PC-3 (cell line): ENCODE results near the gene PEX5L. TPM values are rescaled to one million over a fixed set of nuclear protein-coding genes. Genes with fewer than 3 reads are reported as not detected.

Experiments used
- ATAC-seq: fragments of 200-7000 bp; cut with Tn5 transposase; 2 replicates; pipeline ENCODE4 v1.9.1; 2020; ENCODE audit warnings: mild to moderate bottlenecking, moderate library complexity
- BruUV-seq: library from RNA; stranded (reverse); fragments of 400-500 nt; replicated peaks from 2 replicates; lab custom pipeline; 2021; lab: Mats Ljungman, UMichigan
- CTCF ChIA-PET: fragments of 300-600 bp; sonication (Branson Sonifier 250); formaldehyde crosslinking; loops from one replicate; lab custom pipeline; 2022; ENCODE audit warnings: antibody characterized with exemption; lab: Charles Lee
- POLR2A ChIA-PET: fragments of 300-600 bp; sonication (Branson Sonifier 250); formaldehyde crosslinking; loops from one replicate; lab custom pipeline; 2022; ENCODE audit warnings: antibody characterized with exemption; ENCODE audit not compliant: unreplicated experiment; lab: Charles Lee
- DNase-seq: peaks from one replicate; pipeline ENCODE4 v3.0.0-alpha.2; 2015
- H2AFZ ChIP-seq: fragments of 300-600 bp; sonication (generic); 2 replicates; pipeline ENCODE4 v1.6.0; 2016; ENCODE audit warnings: antibody characterized with exemption, low read length
- H3F3A ChIP-seq: fragments of 300-600 bp; sonication (generic); one replicate; pipeline ENCODE4 v1.6.0; 2017; ENCODE audit warnings: antibody characterized with exemption, low read length, control low read depth, mild to moderate bottlenecking; ENCODE audit not compliant: unreplicated experiment
- H3K27ac ChIP-seq: fragments of 300-600 bp; sonication (generic); 2 replicates; pipeline ENCODE4 v1.5.1; 2016; ENCODE audit warnings: mild to moderate bottlenecking, low read length
- H3K27me3 ChIP-seq: fragments of 300-600 bp; sonication (generic); 2 replicates; pipeline ENCODE4 v1.6.1; 2016; ENCODE audit warnings: low read length, mixed read lengths
- H3K36me3 ChIP-seq: fragments of 300-600 bp; sonication (generic); 2 replicates; pipeline ENCODE4 v1.6.1; 2016; ENCODE audit warnings: low read depth, mixed run types, low read length, mixed read lengths
- H3K4me1 ChIP-seq: fragments of 300-600 bp; sonication (generic); 2 replicates; pipeline ENCODE4 v1.5.1; 2016; ENCODE audit warnings: low read length; ENCODE audit not compliant: insufficient read depth
- H3K4me2 ChIP-seq: fragments of 300-600 bp; sonication (generic); 2 replicates; pipeline ENCODE4 v1.6.0; 2016; ENCODE audit warnings: low read length
- H3K4me3 ChIP-seq: fragments of 300-600 bp; sonication (generic); 2 replicates; pipeline ENCODE4 v1.5.1; 2016; ENCODE audit warnings: mild to moderate bottlenecking, low read length, mixed read lengths
- H3K79me2 ChIP-seq: fragments of 300-600 bp; sonication (generic); 2 replicates; pipeline ENCODE4 v1.6.1; 2017; ENCODE audit warnings: low read length, mixed read lengths
- H3K9ac ChIP-seq: fragments of 300-600 bp; sonication (generic); 2 replicates; pipeline ENCODE4 v1.6.0; 2016; ENCODE audit warnings: mild to moderate bottlenecking, low read length
- H3K9me2 ChIP-seq: fragments of 300-600 bp; sonication (generic); replicated peaks from 2 replicates; pipeline ENCODE4 v1.6.1; 2016; ENCODE audit warnings: mixed run types, low read length, mixed read lengths
- H3K9me3 ChIP-seq: fragments of 300-600 bp; sonication (generic); 2 replicates; pipeline ENCODE4 v1.6.1; 2016; ENCODE audit warnings: low read length, mixed read lengths
- H4K20me1 ChIP-seq: fragments of 300-600 bp; sonication (generic); 2 replicates; pipeline ENCODE4 v1.6.1; 2016; ENCODE audit warnings: low read length, mixed read lengths
- CTCF ChIP-seq: fragments of 300-600 bp; sonication (generic); conservative IDR thresholded peaks from 2 replicates; pipeline ENCODE4 v1.5.1; 2017; ENCODE audit warnings: antibody characterized with exemption, low read depth, mild to moderate bottlenecking, low read length
- EZH2 ChIP-seq: fragments of 300-600 bp; sonication (generic); IDR thresholded peaks from one replicate; pipeline ENCODE4 v1.6.1; 2017; ENCODE audit warnings: antibody characterized with exemption, mild to moderate bottlenecking, low read length; ENCODE audit not compliant: unreplicated experiment
- EZH2phosphoT487 ChIP-seq: fragments of 300-600 bp; sonication (generic); IDR thresholded peaks from 2 replicates; pipeline ENCODE4 v1.6.1; 2018; ENCODE audit warnings: mild to moderate bottlenecking, antibody characterized with exemption, low read length, borderline replicate concordance
- intact Hi-C: fragments of 100-400 bp; cut with micrococcal nuclease; formaldehyde crosslinking; loops from 2 replicates; pipeline ENCODE4 v1.9.0; 2023
- total RNA-seq: library from RNA; depleted of rRNA; stranded (reverse); fragments of >200 nt; gene quantifications from 2 replicates; pipeline ENCODE4 v1.2.3, GENCODE V29; 2014

The PEX5L gene
- total RNA-seq, 1 experiment from 2014 or later = 0.69 TPM

DNA sequence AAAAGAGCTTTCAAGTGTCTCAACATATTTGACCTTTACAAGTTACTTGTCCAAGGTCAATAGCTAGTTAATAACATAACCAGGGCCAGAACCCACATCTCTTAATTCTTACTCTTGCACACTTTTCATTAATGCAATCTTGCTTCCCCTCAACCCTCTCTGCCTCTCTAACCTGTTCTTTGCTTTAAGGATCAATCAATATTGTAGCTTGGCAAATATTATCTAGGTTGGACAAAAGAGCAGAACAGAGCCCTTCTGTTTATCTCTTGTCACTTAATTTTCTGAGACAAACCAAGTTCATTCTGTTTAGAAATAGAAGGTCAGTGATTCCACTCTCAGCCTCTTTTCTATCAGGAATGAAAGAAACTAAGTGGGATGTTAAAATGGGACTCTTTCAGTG is 203.4 kb downstream of the PEX5L start:
- Histone ChIP-seq H3K4me2 (no peak overlapping the region), H3K4me3 (no peak overlapping the region), H3K36me3 (no peaks in the 10 kb centered on the region), H3K27me3 (no peaks in the 10 kb centered on the region), H3F3A (no peaks in the 10 kb centered on the region), H4K20me1 (no peaks in the 10 kb centered on the region), H3K9me3 (no peaks in the 10 kb centered on the region), H3K27ac (no peak overlapping the region), H3K9ac (no peak overlapping the region), H2AFZ (no peak overlapping the region), H3K9me2 (no peaks in the 10 kb centered on the region), H3K79me2 (no peaks in the 10 kb centered on the region), H3K4me1 (no peaks in the 10 kb centered on the region)
- BruUV-seq = no TSS peak
- ATAC-seq = no peak
- no peak for DNase-seq
- intact Hi-C loops = no loop called here
- TF ChIP-seq EZH2 (no peak), EZH2phosphoT487 (no peak), CTCF (no peak)
- POLR2A ChIA-PET = no interaction called here
- CTCF ChIA-PET = no interaction called here

DNA sequence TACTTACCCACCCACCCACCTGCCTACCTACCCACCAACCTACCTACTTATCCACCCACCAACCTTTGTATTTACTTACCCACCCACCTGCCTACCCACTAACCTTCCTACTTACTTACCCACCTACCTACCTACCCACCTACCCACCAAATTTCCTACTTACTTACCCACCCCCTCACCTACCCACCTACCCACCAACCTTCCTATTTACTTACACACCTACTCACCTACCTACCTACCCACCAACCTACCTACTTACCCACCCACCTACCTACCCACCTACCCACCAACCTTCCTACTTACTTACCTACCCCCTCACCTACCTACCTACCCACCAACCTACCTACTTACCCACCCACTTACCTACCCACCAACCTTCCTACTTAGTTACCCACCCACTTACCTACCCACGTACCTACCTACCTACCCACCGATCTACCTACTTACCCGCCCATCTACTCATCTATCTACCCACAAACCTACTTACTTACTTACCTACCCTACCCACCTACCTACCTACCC is 204.3 kb downstream of the PEX5L start:
- Histone ChIP-seq H4K20me1 (no peaks in the 10 kb centered on the region), H3F3A (no peaks in the 10 kb centered on the region), H3K4me2 (no peak overlapping the region), H3K79me2 (no peaks in the 10 kb centered on the region), H3K36me3 (no peaks in the 10 kb centered on the region), H3K27me3 (no peaks in the 10 kb centered on the region), H3K9me2 (no peaks in the 10 kb centered on the region), H3K4me1 (no peaks in the 10 kb centered on the region), H2AFZ (no peak overlapping the region), H3K4me3 (no peak overlapping the region), H3K9me3 (no peaks in the 10 kb centered on the region), H3K27ac (no peak overlapping the region), H3K9ac (no peak overlapping the region)
- no peak for ATAC-seq
- POLR2A ChIA-PET = no interaction called here
- intact Hi-C loops = no loop called here
- no peak for TF ChIP-seq CTCF
- TF ChIP-seq EZH2 = no peak
- no peak for TF ChIP-seq EZH2phosphoT487
- BruUV-seq = no TSS peak
- CTCF ChIA-PET = no interaction called here
- DNase-seq = no peak

DNA sequence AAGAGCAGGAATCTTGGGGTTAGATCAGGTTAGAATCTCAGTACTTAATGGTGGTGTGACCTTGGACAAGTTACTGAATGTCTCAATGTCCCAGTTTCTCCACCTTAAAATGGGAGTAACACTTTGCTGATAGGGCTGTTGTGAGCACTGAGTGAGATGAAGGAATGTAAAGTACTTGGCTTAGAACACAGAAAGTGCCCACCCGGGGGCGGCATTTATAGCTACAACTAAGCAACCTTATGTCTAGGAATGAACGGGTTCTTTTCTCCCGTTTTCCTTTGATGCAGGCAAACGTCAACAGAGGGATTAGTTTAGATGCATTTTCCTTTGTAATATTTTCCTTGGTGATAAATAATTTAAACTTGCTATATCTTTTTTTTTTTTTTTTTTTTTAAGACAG is 207.3 kb downstream of the PEX5L start:
- no peaks in the 10 kb centered on the region for H3K79me2 ChIP-seq
- no peaks in the 10 kb centered on the region for H4K20me1 ChIP-seq
- H3K4me3 ChIP-seq = no peak overlapping the region
- H2AFZ ChIP-seq = no peak overlapping the region
- H3K36me3 ChIP-seq = no peaks in the 10 kb centered on the region
- BruUV-seq = no TSS peak
- no peak overlapping the region for H3K27ac ChIP-seq
- intact Hi-C loops = no loop called here
- no peak for DNase-seq
- ChIA-PET CTCF (interaction anchor here (0.6 kb wide), 1 partner anchor 18 kb away, joined by 3 read pairs; no protein-coding TSS in a partner anchor), POLR2A (no interaction called here)
- H3K27me3 ChIP-seq = no peaks in the 10 kb centered on the region
- no peak for TF ChIP-seq CTCF
- TF ChIP-seq EZH2 = no peak
- no peak for TF ChIP-seq EZH2phosphoT487
- no peaks in the 10 kb centered on the region for H3K9me3 ChIP-seq
- H3K9ac ChIP-seq = no peak overlapping the region
- H3K4me2 ChIP-seq = no peak overlapping the region
- ATAC-seq = no peak
- no peaks in the 10 kb centered on the region for H3K4me1 ChIP-seq
- no peaks in the 10 kb centered on the region for H3F3A ChIP-seq
- no peaks in the 10 kb centered on the region for H3K9me2 ChIP-seq
